ENCODE measurements around the gene HSPD1.

- TF ChIP-seq CHD2 (IDR thresholded peaks at IDR 0.05; ENCODE audit: borderline replicate concordance, low read depth, low read length) (no peak), SMC3 (IDR thresholded peaks at IDR 0.05; ENCODE audit: borderline replicate concordance, low read length) (no peak), JUND (IDR thresholded peaks at IDR 0.05; ENCODE audit: low read depth, low read length) (no peak), ESRRA (IDR thresholded peaks at IDR 0.05; ENCODE audit: low read length) (no peak), ATF7 (IDR thresholded peaks at IDR 0.05; ENCODE audit: low read depth) (no peak), HDAC6 (IDR thresholded peaks at IDR 0.05; ENCODE audit: unreplicated experiment) (no peak)
- TF ChIP-seq, protein P1, sequence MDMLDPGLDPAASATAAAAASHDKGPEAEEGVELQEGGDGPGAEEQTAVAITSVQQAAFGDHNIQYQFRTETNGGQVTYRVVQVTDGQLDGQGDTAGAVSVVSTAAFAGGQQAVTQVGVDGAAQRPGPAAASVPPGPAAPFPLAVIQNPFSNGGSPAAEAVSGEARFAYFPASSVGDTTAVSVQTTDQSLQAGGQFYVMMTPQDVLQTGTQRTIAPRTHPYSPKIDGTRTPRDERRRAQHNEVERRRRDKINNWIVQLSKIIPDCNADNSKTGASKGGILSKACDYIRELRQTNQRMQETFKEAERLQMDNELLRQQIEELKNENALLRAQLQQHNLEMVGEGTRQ (IDR thresholded peaks at IDR 0.05; ENCODE audit: borderline replicate concordance, low read depth, low read length) = no peak
- TF ChIP-seq, protein P2, sequence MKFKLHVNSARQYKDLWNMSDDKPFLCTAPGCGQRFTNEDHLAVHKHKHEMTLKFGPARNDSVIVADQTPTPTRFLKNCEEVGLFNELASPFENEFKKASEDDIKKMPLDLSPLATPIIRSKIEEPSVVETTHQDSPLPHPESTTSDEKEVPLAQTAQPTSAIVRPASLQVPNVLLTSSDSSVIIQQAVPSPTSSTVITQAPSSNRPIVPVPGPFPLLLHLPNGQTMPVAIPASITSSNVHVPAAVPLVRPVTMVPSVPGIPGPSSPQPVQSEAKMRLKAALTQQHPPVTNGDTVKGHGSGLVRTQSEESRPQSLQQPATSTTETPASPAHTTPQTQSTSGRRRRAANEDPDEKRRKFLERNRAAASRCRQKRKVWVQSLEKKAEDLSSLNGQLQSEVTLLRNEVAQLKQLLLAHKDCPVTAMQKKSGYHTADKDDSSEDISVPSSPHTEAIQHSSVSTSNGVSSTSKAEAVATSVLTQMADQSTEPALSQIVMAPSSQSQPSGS (IDR thresholded peaks at IDR 0.05; ENCODE audit: low read length) = no peak
- TF ChIP-seq, protein P3, sequence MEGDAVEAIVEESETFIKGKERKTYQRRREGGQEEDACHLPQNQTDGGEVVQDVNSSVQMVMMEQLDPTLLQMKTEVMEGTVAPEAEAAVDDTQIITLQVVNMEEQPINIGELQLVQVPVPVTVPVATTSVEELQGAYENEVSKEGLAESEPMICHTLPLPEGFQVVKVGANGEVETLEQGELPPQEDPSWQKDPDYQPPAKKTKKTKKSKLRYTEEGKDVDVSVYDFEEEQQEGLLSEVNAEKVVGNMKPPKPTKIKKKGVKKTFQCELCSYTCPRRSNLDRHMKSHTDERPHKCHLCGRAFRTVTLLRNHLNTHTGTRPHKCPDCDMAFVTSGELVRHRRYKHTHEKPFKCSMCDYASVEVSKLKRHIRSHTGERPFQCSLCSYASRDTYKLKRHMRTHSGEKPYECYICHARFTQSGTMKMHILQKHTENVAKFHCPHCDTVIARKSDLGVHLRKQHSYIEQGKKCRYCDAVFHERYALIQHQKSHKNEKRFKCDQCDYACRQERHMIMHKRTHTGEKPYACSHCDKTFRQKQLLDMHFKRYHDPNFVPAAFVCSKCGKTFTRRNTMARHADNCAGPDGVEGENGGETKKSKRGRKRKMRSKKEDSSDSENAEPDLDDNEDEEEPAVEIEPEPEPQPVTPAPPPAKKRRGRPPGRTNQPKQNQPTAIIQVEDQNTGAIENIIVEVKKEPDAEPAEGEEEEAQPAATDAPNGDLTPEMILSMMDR (IDR thresholded peaks at IDR 0.05 in 2 of 3, conservative IDR thresholded peaks at IDR 0.05 in 1 of 3; ENCODE audit: control insufficient read depth in 2 of 3, extremely low read depth in 1 of 3, insufficient read depth in 1 of 3, low read depth in 3 of 3, low read length in 3 of 3) = no peak
Observed at GRCh38 chr2:197502685-197503084, 3.0 kb upstream of the HSPD1 start.
